Measurements from ENCODE around the gene GALNT16.
A peak's percentile ranks its signal among the peaks of the same experiment; 100 is the strongest.

The GALNT16 gene

DNA sequence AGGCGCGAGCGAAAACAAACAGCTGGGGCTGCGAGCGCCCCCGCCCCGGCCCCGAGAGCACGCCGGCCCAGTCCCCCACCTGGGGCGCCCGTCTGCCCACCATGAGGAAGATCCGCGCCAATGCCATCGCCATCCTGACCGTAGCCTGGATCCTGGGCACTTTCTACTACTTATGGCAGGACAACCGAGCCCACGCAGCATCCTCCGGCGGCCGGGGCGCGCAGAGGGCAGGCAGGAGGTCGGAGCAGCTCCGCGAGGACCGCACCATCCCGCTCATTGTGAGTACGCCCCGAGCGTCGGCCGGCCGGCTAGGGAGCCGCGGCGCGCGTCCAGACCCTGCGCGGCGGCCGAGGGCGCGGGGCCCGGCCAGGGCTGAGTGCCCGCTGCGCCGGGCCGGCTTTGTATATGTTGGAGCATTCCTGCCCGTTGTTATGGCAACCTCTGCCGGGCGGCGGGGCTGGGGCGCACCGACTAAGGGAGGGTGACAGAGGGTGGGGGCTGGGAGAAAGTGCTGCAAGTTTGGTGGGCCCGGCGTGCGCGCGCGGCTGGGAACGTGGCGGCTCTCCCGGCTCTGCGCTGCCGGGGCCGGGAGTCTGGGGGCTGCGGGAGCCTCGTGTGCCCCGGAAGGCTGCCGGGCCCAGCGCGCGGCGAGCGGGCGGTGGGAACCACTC is 367 bp downstream of the GALNT16 start:
- TF ChIP-seq, protein P1, sequence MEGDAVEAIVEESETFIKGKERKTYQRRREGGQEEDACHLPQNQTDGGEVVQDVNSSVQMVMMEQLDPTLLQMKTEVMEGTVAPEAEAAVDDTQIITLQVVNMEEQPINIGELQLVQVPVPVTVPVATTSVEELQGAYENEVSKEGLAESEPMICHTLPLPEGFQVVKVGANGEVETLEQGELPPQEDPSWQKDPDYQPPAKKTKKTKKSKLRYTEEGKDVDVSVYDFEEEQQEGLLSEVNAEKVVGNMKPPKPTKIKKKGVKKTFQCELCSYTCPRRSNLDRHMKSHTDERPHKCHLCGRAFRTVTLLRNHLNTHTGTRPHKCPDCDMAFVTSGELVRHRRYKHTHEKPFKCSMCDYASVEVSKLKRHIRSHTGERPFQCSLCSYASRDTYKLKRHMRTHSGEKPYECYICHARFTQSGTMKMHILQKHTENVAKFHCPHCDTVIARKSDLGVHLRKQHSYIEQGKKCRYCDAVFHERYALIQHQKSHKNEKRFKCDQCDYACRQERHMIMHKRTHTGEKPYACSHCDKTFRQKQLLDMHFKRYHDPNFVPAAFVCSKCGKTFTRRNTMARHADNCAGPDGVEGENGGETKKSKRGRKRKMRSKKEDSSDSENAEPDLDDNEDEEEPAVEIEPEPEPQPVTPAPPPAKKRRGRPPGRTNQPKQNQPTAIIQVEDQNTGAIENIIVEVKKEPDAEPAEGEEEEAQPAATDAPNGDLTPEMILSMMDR (IDR thresholded peaks at IDR 0.05; ENCODE audit: extremely low read depth, missing control alignments), result no peak
- DNase-seq (ENCODE audit: low spot score), result peak; percentile 62

GRCh38 chr14:69260861-69261564 is 1.1 kb downstream of the GALNT16 start:
- peak; percentile 93 for DNase-seq (ENCODE audit: low spot score)
- TF ChIP-seq, protein P1 (IDR thresholded peaks at IDR 0.05; ENCODE audit: extremely low read depth, missing control alignments), result peak; percentile 49

GRCh38 chr14:69261761-69262331 is 1.9 kb downstream of the GALNT16 start:
- TF ChIP-seq, protein P1 (IDR thresholded peaks at IDR 0.05; ENCODE audit: extremely low read depth, missing control alignments), result no peak
- peak; percentile 29 for DNase-seq (ENCODE audit: low spot score)

DNA sequence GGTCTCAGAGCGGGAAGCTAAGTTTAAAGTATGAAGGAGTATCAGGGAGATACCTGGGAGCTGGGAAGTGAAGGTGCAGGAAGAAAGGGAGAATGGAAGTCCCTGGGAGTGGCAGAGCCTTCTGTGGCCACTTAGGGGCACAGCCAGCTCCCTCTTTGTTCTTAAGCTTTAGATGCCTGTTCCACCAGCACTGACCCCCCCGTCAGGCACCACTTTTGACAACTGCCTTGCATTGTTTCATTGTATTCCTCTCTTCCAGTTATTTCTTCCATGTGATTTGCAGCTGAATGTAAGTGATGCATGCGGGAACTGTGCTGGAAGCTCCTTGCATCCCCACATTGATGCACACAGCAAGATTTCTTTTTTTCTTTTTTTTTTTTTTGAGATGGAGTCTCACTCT is 2.6 kb downstream of the GALNT16 start:
- TF ChIP-seq, protein P1 (IDR thresholded peaks at IDR 0.05; ENCODE audit: extremely low read depth, missing control alignments), result no peak
- no peak for DNase-seq (ENCODE audit: low spot score)

- DNase-seq (ENCODE audit: low spot score), result no peak
Measured at GRCh38 chr14:69263364-69263763, 3.4 kb downstream of the GALNT16 start.

DNA sequence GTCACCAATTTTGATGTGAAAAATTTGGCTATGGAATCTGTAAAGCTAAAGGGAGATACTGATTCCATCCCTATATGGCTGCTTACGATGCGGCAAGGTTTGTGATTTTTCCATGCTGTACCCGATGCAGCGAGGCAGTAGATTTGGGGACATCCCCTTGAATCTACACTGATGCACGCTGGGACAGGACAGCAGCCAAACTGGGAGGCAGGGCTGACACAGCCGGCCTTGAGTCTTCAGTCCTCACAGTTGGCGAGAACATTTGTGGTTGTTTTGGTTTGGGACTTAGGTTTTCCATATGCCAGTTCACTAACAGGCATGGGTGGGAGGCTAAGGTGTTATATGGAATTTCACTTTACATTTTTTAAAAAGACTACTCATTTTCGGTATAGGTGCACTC is 3.8 kb downstream of the GALNT16 start:
- DNase-seq (ENCODE audit: low spot score), result no peak
- TF ChIP-seq, protein P1 (IDR thresholded peaks at IDR 0.05; ENCODE audit: extremely low read depth, missing control alignments), result no peak

More at GRCh38 chr14:69263364-69263763, 3.4 kb downstream of the GALNT16 start:
- TF ChIP-seq, protein P1 (IDR thresholded peaks at IDR 0.05; ENCODE audit: extremely low read depth, missing control alignments), result no peak
